ENCODE measurements around the gene ZNF775.

DNA sequence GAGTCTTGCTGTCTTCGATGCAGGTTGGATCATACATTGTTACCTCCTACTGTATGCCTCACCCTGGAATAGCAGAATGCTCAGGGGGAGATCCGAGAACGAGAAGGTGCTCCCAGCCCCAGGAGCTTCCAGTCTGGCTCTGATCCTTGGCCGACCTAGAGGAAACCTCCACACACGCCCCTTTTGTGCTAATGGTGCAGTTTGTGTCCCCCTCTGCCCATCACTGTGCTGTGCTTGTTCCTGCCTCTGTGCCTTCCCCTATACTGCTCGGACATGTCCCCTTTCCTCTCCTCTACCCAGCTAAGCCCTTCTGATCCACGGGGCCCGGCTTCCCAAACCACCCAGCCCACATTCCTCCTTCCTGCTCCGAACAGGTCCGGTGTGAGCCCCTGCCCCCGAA, 32.5 kb downstream of the ZNF775 start:
- TF ChIP-seq EZH2 (IDR thresholded peaks at IDR 0.05; ENCODE audit: low read length, unreplicated experiment) (no peak), CTCF (conservative IDR thresholded peaks at IDR 0.05; ENCODE audit: low read depth, low read length) (no peak)
